ENCODE measurements around the gene MYADML2.
A peak's percentile ranks its signal among the peaks of the same experiment; 100 is the strongest.

MYADML2 gene

GRCh38 chr17:81935709-81936084 lies 11.3 kb downstream of the MYADML2 start:
- DNase-seq, result no peak

- DNase-seq, result no peak
These were observed 12.0 kb downstream of the MYADML2 start for GRCh38 chr17:81934850-81935708.

- no peak for DNase-seq
These were observed 12.8 kb downstream of the MYADML2 start for GRCh38 chr17:81934098-81934757.

GRCh38 chr17:81933178-81933699 lies 13.8 kb downstream of the MYADML2 start:
- DNase-seq, result no peak

GRCh38 chr17:81932333-81932983 lies 14.6 kb downstream of the MYADML2 start:
- DNase-seq, result no peak

- DNase-seq, result no peak
These were observed 15.3 kb downstream of the MYADML2 start for GRCh38 chr17:81931557-81932332.

GRCh38 chr17:81931189-81931556 lies 15.9 kb downstream of the MYADML2 start:
- DNase-seq, result no peak

- DNase-seq, result no peak
These were observed 16.6 kb downstream of the MYADML2 start for GRCh38 chr17:81930142-81931125.

- DNase-seq, result no peak
These were observed 17.5 kb downstream of the MYADML2 start for GRCh38 chr17:81929253-81930141.

GRCh38 chr17:81928544-81929252 lies 18.3 kb downstream of the MYADML2 start:
- DNase-seq, result no peak

- peak; percentile 89 for DNase-seq
These were observed 19.1 kb downstream of the MYADML2 start, which contains the start of gene MAFG for GRCh38 chr17:81927653-81928543. TSS of gene MAFG (minus strand) at chr17:81927735. CDS start at chr17:81923185, 4,550 bp downstream.

- DNase-seq, result peak; percentile 34
These were observed 19.8 kb downstream of the MYADML2 start for GRCh38 chr17:81927152-81927652.

GRCh38 chr17:81926451-81927151 lies 20.4 kb downstream of the MYADML2 start:
- peak; percentile 76 for DNase-seq

- DNase-seq, result no peak
These were observed 21.1 kb downstream of the MYADML2 start for GRCh38 chr17:81925860-81926450.

GRCh38 chr17:81924557-81925532 lies 22.2 kb downstream of the MYADML2 start:
- DNase-seq, result no peak

All from activated naive CD4-positive, alpha-beta T cell treated with anti-CD3 and anti-CD28 coated beads, Interleukin-2, amount 50 U/mL, for 16 hours (primary cell).